Activated T-cell treated with anti-CD3 and anti-CD28 coated beads, Interleukin-2, amount 50 U/mL, for 4 hours (primary cell): ENCODE data around the gene USP9Y. TPM values are rescaled to one million over a fixed set of nuclear protein-coding genes. Genes with fewer than 3 reads are reported as not detected.

Experiments used
- ATAC-seq, 2 donors: fragments of 200-7000 bp; cut with Tn5 transposase; one replicate each; pipeline ENCODE4 v1.10.0; 2021
- DNase-seq: peaks from one replicate; pipeline ENCODE4 v3.0.0-alpha.2; 2020
- H3K27me3 Mint-ChIP-seq: one replicate; pipeline ENCODE4 v1.8.0; 2021; ENCODE audit warnings: low read depth, mixed read lengths
- H3K36me3 Mint-ChIP-seq: one replicate; pipeline ENCODE4 v1.8.0; 2022; ENCODE audit warnings: mixed read lengths; ENCODE audit not compliant: insufficient read depth
- H3K4me1 Mint-ChIP-seq: one replicate; pipeline ENCODE4 v1.8.0; 2021; ENCODE audit warnings: low read depth, mixed read lengths
- H3K4me3 Mint-ChIP-seq: one replicate; pipeline ENCODE4 v1.8.0; 2021; ENCODE audit warnings: mild to moderate bottlenecking, moderate library complexity, mixed read lengths
- H3K9me3 Mint-ChIP-seq: one replicate; pipeline ENCODE4 v1.8.0; 2021; ENCODE audit warnings: mixed read lengths
- total RNA-seq, 3 donors: library from RNA; stranded (reverse); gene quantifications; one replicate each; pipeline ENCODE4 v1.2.1, GENCODE V29; 2021

USP9Y gene
- total RNA-seq, 3 donors from 2014 or later: 6.8 to 10.0 TPM; not detected in 1

- Mint-ChIP-seq H3K9me3 (no peaks in the 10 kb centered on the region), H3K4me3 (no peak overlapping the region), H3K36me3 (peaks cover 12% of the 10 kb centered on the region), H3K4me1 (peaks cover 12% of the 10 kb centered on the region), H3K27me3 (no peaks in the 10 kb centered on the region)
- DNase-seq: no peak
- ATAC-seq: no peak
Measured at GRCh38 chrY:12734051-12734450, 33.0 kb downstream of the USP9Y start.

- no peaks in the 10 kb centered on the region for H3K9me3 Mint-ChIP-seq
- no peaks in the 10 kb centered on the region for H3K27me3 Mint-ChIP-seq
- no peak overlapping the region for H3K4me3 Mint-ChIP-seq
- H3K4me1 Mint-ChIP-seq: no peaks in the 10 kb centered on the region
- ATAC-seq (no peak), DNase-seq (no peak)
- peaks cover 8% of the 10 kb centered on the region for H3K36me3 Mint-ChIP-seq
Measured at GRCh38 chrY:12741414-12741813, 40.4 kb downstream of the USP9Y start.

- H3K36me3 Mint-ChIP-seq: peaks cover 8% of the 10 kb centered on the region
- DNase-seq (no peak), ATAC-seq (no peak)
- no peaks in the 10 kb centered on the region for H3K4me1 Mint-ChIP-seq
- no peaks in the 10 kb centered on the region for H3K27me3 Mint-ChIP-seq
- no peaks in the 10 kb centered on the region for H3K9me3 Mint-ChIP-seq
- no peak overlapping the region for H3K4me3 Mint-ChIP-seq
Measured at GRCh38 chrY:12742725-12743124, 41.7 kb downstream of the USP9Y start.

- no peak overlapping the region for H3K4me3 Mint-ChIP-seq
- no peak for DNase-seq
- no peak for ATAC-seq
- H3K27me3 Mint-ChIP-seq: no peaks in the 10 kb centered on the region
- H3K4me1 Mint-ChIP-seq: no peaks in the 10 kb centered on the region
- H3K9me3 Mint-ChIP-seq: no peaks in the 10 kb centered on the region
- H3K36me3 Mint-ChIP-seq: peaks cover 8% of the 10 kb centered on the region
Measured at GRCh38 chrY:12744091-12744490, 43.1 kb downstream of the USP9Y start.

- ATAC-seq (no peak), DNase-seq (no peak)
- Mint-ChIP-seq H3K27me3 (no peaks in the 10 kb centered on the region), H3K4me3 (no peak overlapping the region), H3K9me3 (no peaks in the 10 kb centered on the region), H3K36me3 (peaks cover 15% of the 10 kb centered on the region), H3K4me1 (peaks cover 6% of the 10 kb centered on the region)
Measured at GRCh38 chrY:12749293-12749692, 48.3 kb downstream of the USP9Y start.

- H3K4me1 Mint-ChIP-seq: peaks cover 14% of the 10 kb centered on the region
- DNase-seq: no peak
- no peaks in the 10 kb centered on the region for H3K9me3 Mint-ChIP-seq
- peaks cover 24% of the 10 kb centered on the region for H3K36me3 Mint-ChIP-seq
- no peaks in the 10 kb centered on the region for H3K27me3 Mint-ChIP-seq
- no peak overlapping the region for H3K4me3 Mint-ChIP-seq
- ATAC-seq: no peak
Measured at GRCh38 chrY:12752856-12753255, 51.8 kb downstream of the USP9Y start.

- no peak for DNase-seq
- H3K36me3 Mint-ChIP-seq: peaks cover 19% of the 10 kb centered on the region
Measured at GRCh38 chrY:12756021-12756420, 55.0 kb downstream of the USP9Y start.

GRCh38 chrY:12765976-12766375, 64.9 kb downstream of the USP9Y start:
- Mint-ChIP-seq H3K27me3 (no peaks in the 10 kb centered on the region), H3K4me1 (no peaks in the 10 kb centered on the region), H3K36me3 (peaks cover 7% of the 10 kb centered on the region)

More at GRCh38 chrY:12756021-12756420, 55.0 kb downstream of the USP9Y start:
- Mint-ChIP-seq H3K4me1 (peaks cover 8% of the 10 kb centered on the region), H3K27me3 (no peaks in the 10 kb centered on the region), H3K4me3 (no peak overlapping the region), H3K9me3 (no peaks in the 10 kb centered on the region)
- ATAC-seq: peak in 1 of 2 donors; percentile 48

GRCh38 chrY:12784521-12784920, 83.5 kb downstream of the USP9Y start:
- Mint-ChIP-seq H3K27me3 (no peaks in the 10 kb centered on the region), H3K4me3 (no peak overlapping the region), H3K36me3 (peaks cover 21% of the 10 kb centered on the region), H3K4me1 (no peaks in the 10 kb centered on the region), H3K9me3 (no peaks in the 10 kb centered on the region)
- DNase-seq: no peak
- ATAC-seq: no peak

More at GRCh38 chrY:12765976-12766375, 64.9 kb downstream of the USP9Y start:
- ATAC-seq (no peak), DNase-seq (no peak)
- H3K4me3 Mint-ChIP-seq: no peak overlapping the region
- no peaks in the 10 kb centered on the region for H3K9me3 Mint-ChIP-seq

GRCh38 chrY:12793999-12794398, 93.0 kb downstream of the USP9Y start:
- peaks cover 4% of the 10 kb centered on the region for H3K4me1 Mint-ChIP-seq
- H3K4me3 Mint-ChIP-seq: no peak overlapping the region
- H3K27me3 Mint-ChIP-seq: no peaks in the 10 kb centered on the region
- no peak for DNase-seq
- H3K9me3 Mint-ChIP-seq: no peaks in the 10 kb centered on the region
- peaks cover 18% of the 10 kb centered on the region for H3K36me3 Mint-ChIP-seq
- ATAC-seq: no peak

GRCh38 chrY:12808046-12808445, 107.0 kb downstream of the USP9Y start:
- no peaks in the 10 kb centered on the region for H3K27me3 Mint-ChIP-seq
- no peak overlapping the region for H3K4me3 Mint-ChIP-seq
- DNase-seq (no peak), ATAC-seq (no peak)
- H3K4me1 Mint-ChIP-seq: peaks cover 5% of the 10 kb centered on the region
- H3K36me3 Mint-ChIP-seq: peaks cover 21% of the 10 kb centered on the region
- no peaks in the 10 kb centered on the region for H3K9me3 Mint-ChIP-seq

GRCh38 chrY:12809034-12809433, 108.0 kb downstream of the USP9Y start:
- H3K4me1 Mint-ChIP-seq: peaks cover 5% of the 10 kb centered on the region
- ATAC-seq: no peak
- no peak overlapping the region for H3K4me3 Mint-ChIP-seq
- no peak for DNase-seq
- no peaks in the 10 kb centered on the region for H3K27me3 Mint-ChIP-seq
- H3K36me3 Mint-ChIP-seq: peaks cover 20% of the 10 kb centered on the region
- no peaks in the 10 kb centered on the region for H3K9me3 Mint-ChIP-seq

- Mint-ChIP-seq H3K9me3 (no peaks in the 10 kb centered on the region), H3K27me3 (no peaks in the 10 kb centered on the region), H3K36me3 (peaks cover 9% of the 10 kb centered on the region), H3K4me1 (no peaks in the 10 kb centered on the region), H3K4me3 (no peak overlapping the region)
- DNase-seq (no peak), ATAC-seq (no peak)
Measured at GRCh38 chrY:12823408-12823807, 122.4 kb downstream of the USP9Y start.

GRCh38 chrY:12826791-12827190, 125.8 kb downstream of the USP9Y start:
- H3K27me3 Mint-ChIP-seq: no peaks in the 10 kb centered on the region
- ATAC-seq (no peak), DNase-seq (no peak)
- no peaks in the 10 kb centered on the region for H3K4me1 Mint-ChIP-seq
- H3K4me3 Mint-ChIP-seq: no peak overlapping the region
- no peaks in the 10 kb centered on the region for H3K9me3 Mint-ChIP-seq
- peaks cover 10% of the 10 kb centered on the region for H3K36me3 Mint-ChIP-seq

- H3K9me3 Mint-ChIP-seq: no peaks in the 10 kb centered on the region
- peaks cover 6% of the 10 kb centered on the region for H3K36me3 Mint-ChIP-seq
- no peaks in the 10 kb centered on the region for H3K27me3 Mint-ChIP-seq
- no peak for DNase-seq
- ATAC-seq: no peak
- H3K4me1 Mint-ChIP-seq: no peaks in the 10 kb centered on the region
- no peak overlapping the region for H3K4me3 Mint-ChIP-seq
Measured at GRCh38 chrY:12833284-12833683, 132.3 kb downstream of the USP9Y start.

GRCh38 chrY:12837550-12837949, 136.5 kb downstream of the USP9Y start:
- Mint-ChIP-seq H3K4me1 (no peaks in the 10 kb centered on the region), H3K4me3 (no peak overlapping the region), H3K9me3 (no peaks in the 10 kb centered on the region), H3K36me3 (peaks cover 8% of the 10 kb centered on the region), H3K27me3 (no peaks in the 10 kb centered on the region)
- no peak for ATAC-seq
- DNase-seq: no peak
